Measurements from ENCODE around the gene SPECC1L.

DNA sequence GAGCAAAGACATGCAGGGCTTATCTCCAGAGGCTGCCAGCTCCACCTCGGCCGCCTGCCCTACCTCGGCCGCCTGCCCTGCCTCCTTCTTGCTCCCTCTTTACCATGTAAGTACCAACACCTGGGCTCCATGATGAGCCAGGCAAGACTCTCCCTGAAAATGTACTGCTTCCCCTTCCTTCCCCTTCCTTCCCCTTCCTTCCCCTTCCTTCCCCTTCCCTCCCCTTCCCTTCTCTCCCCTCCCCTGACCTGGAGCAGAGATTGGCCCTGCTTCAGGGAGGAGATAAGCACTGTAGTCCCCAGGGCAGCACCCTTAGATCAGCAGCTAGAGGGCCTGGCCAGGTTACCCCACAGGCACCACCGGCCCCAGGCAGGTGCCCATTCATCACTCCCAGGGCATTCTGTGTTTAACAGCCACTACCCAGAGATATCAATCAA is 131.3 kb downstream of the SPECC1L start:
- TF ChIP-seq FOXK2 (IDR thresholded peaks at IDR 0.05) (no peak), YY1 (IDR thresholded peaks at IDR 0.05; ENCODE audit: low read depth, low read length) (no peak)
- TF ChIP-seq, protein P1, sequence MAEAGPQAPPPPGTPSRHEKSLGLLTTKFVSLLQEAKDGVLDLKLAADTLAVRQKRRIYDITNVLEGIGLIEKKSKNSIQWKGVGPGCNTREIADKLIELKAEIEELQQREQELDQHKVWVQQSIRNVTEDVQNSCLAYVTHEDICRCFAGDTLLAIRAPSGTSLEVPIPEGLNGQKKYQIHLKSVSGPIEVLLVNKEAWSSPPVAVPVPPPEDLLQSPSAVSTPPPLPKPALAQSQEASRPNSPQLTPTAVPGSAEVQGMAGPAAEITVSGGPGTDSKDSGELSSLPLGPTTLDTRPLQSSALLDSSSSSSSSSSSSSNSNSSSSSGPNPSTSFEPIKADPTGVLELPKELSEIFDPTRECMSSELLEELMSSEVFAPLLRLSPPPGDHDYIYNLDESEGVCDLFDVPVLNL (IDR thresholded peaks at IDR 0.05; ENCODE audit: low read depth, low read length), result no peak
- TF ChIP-seq, protein P2, sequence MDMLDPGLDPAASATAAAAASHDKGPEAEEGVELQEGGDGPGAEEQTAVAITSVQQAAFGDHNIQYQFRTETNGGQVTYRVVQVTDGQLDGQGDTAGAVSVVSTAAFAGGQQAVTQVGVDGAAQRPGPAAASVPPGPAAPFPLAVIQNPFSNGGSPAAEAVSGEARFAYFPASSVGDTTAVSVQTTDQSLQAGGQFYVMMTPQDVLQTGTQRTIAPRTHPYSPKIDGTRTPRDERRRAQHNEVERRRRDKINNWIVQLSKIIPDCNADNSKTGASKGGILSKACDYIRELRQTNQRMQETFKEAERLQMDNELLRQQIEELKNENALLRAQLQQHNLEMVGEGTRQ (IDR thresholded peaks at IDR 0.05; ENCODE audit: borderline replicate concordance, low read depth, low read length), result no peak
